Panc1 (cell line): ENCODE results near the gene MAP3K12. TPM values are rescaled to one million over a fixed set of nuclear protein-coding genes. Genes with fewer than 3 reads are reported as not detected.
A peak's percentile ranks its signal among the peaks of the same experiment; 100 is the strongest.

Experiments used
- ATAC-seq: fragments of 200-7000 bp; cut with Tn5 transposase; 2 replicates; pipeline ENCODE4 v1.9.1; 2020; ENCODE audit warnings: mild to moderate bottlenecking, moderate library complexity
- BruUV-seq: library from RNA; stranded (reverse); fragments of 400-500 nt; replicated peaks from 2 replicates; lab custom pipeline; 2021; lab: Mats Ljungman, UMichigan
- CTCF ChIA-PET: fragments of 300-600 bp; sonication (Branson Sonifier 250); formaldehyde crosslinking; loops from one replicate; lab custom pipeline; 2022; ENCODE audit warnings: antibody characterized with exemption; lab: Charles Lee
- POLR2A ChIA-PET: fragments of 300-600 bp; sonication (Branson Sonifier 250); formaldehyde crosslinking; loops from one replicate; lab custom pipeline; 2022; ENCODE audit warnings: antibody characterized with exemption; lab: Charles Lee
- DNase-seq: peaks from one replicate; pipeline ENCODE4 v3.0.0-alpha.2; 2010; ENCODE audit warnings: low read depth, low spot score
- H3K27ac ChIP-seq: 2 replicates; pipeline ENCODE4 v1.5.1; 2011; ENCODE audit warnings: mild to moderate bottlenecking, low read length, inconsistent platforms
- H3K27me3 ChIP-seq: fragments of 200-500 bp; sonication (Bioruptor generic); 2 replicates; pipeline ENCODE4 v1.6.0; 2014; ENCODE audit warnings: low read length, inconsistent platforms; ENCODE audit not compliant: control insufficient read depth, insufficient read depth
- H3K36me3 ChIP-seq: fragments of 200-500 bp; sonication (Bioruptor generic); 2 replicates; pipeline ENCODE4 v1.5.1; 2014; ENCODE audit warnings: inconsistent platforms, mild to moderate bottlenecking, low read length, moderate library complexity; ENCODE audit not compliant: control insufficient read depth, insufficient read depth
- H3K4me1 ChIP-seq: 2 replicates; pipeline ENCODE4 v1.5.1; 2011; ENCODE audit warnings: inconsistent platforms, mild to moderate bottlenecking, low read length, moderate library complexity; ENCODE audit not compliant: control insufficient read depth, insufficient read depth
- H3K4me3 ChIP-seq, 2 experiments: 2 replicates each; pipeline ENCODE4 v1.5.1; 2011 to 2012; ENCODE audit warnings: low read depth in 2 of 2, low read length in 2 of 2, mild to moderate bottlenecking in 2 of 2, inconsistent platforms in 1 of 2, moderate library complexity in 1 of 2
- H3K9me3 ChIP-seq: fragments of 200-500 bp; sonication (Bioruptor generic); 2 replicates; pipeline ENCODE4 v1.5.1; 2014; ENCODE audit warnings: low read depth, mild to moderate bottlenecking, inconsistent platforms, low read length, moderate library complexity; ENCODE audit not compliant: control insufficient read depth, insufficient read depth
- POLR2AphosphoS5 ChIP-seq: IDR thresholded peaks from 2 replicates; pipeline ENCODE4 v1.6.1; 2012; ENCODE audit warnings: mild to moderate bottlenecking, low read depth, low read length, moderate library complexity
- SIN3A ChIP-seq: IDR thresholded peaks from 2 replicates; pipeline ENCODE4 v1.6.1; 2012; ENCODE audit warnings: low read depth, mild to moderate bottlenecking, low read length, moderate library complexity, borderline replicate concordance; ENCODE audit not compliant: insufficient read depth
- TCF7L2 ChIP-seq: IDR thresholded peaks from 2 replicates; pipeline ENCODE4 v1.6.1; 2011; ENCODE audit warnings: mild to moderate bottlenecking, low read depth, low read length, inconsistent platforms
- in situ Hi-C: cut with HindIII; loops from 2 replicates; pipeline ENCODE4 v1.10.0; 2016; ENCODE audit warnings: low sequenced_read_pairs, low pct_unique_long_range_greater_than_20kb
- intact Hi-C: fragments of 100-400 bp; cut with micrococcal nuclease; formaldehyde crosslinking; loops from one replicate; pipeline ENCODE4 v1.10.0; 2022; ENCODE audit not compliant: unreplicated experiment
- total RNA-seq: library from RNA; stranded (reverse); gene quantifications from one replicate; pipeline ENCODE4 v1.2.1, GENCODE V29; 2021; ENCODE audit not compliant: unreplicated experiment
- TF ChIP-seq, protein P1 (sequence below): fragments of 450-650 bp; IDR thresholded peaks from 2 replicates; pipeline ENCODE4 v1.5.1; 2017; ENCODE audit warnings: mild to moderate bottlenecking
- TF ChIP-seq, protein P2 (sequence below), 2 experiments: IDR thresholded peaks; 2 replicates each; pipeline ENCODE4 v1.6.1; 2011 to 2012; ENCODE audit warnings: low read depth in 2 of 2, control low read depth in 1 of 2, low read length in 1 of 2, mild to moderate bottlenecking in 1 of 2, moderate library complexity in 1 of 2; ENCODE audit not compliant: insufficient read depth in 1 of 2

Gene MAP3K12
- total RNA-seq, 1 experiment from 2014 or later = 32.2 TPM

DNA sequence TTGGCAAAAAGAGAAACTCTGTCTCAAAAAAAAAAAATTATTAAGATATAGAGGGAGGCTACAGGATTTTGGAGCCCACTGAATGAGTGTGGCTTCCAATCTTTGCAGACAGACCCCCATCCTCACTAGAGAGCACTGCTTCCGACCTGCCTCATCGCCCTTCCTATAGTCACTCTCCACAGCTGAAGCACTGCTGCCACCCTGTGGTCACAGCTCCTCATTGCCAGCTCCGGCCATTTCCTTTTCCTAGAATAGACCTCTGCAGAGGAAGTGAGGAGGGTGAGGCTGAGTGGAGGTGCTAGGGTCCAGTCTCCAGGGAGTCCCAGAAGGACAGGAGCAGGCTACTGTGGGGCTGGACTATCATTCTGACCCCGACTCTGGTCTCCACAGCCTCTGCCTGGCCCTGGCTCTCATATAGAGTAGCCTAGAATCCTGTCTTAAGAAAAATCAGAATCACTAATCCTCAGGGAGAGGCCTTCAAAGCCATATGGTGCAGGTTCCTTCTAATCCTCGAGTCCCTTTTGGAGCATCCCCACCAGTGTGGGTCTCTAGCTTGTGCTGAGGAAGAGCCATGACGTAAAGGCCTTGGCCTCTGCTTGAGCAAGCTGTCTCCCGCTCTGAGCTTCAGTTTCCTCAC is 9.4 kb upstream of the MAP3K12 start:
- CTCF ChIA-PET = interaction anchor here (0.6 to 1.6 kb wide), 10 partner anchors 17 to 707 kb away, joined by 3 to 8 read pairs (median 4); no protein-coding TSS in a partner anchor
- no peaks in the 10 kb centered on the region for H3K9me3 ChIP-seq
- in situ Hi-C loops (no loop called here), intact Hi-C loops (loop anchor here (5.0 kb wide), 1 partner anchor 186 kb away; the partner anchor contains the start of gene AAAS)
- H3K4me1 ChIP-seq = peaks cover 7% of the 10 kb centered on the region
- no peaks in the 10 kb centered on the region for H3K27me3 ChIP-seq
- POLR2A ChIA-PET = no interaction called here
- BruUV-seq = no TSS peak
- H3K36me3 ChIP-seq = peaks cover 4% of the 10 kb centered on the region
- peak; percentile 75 for DNase-seq
- H3K27ac ChIP-seq = no peak overlapping the region
- peak; percentile 92 for ATAC-seq
- TF ChIP-seq POLR2AphosphoS5 = peak; percentile 67
- TF ChIP-seq, protein P1, sequence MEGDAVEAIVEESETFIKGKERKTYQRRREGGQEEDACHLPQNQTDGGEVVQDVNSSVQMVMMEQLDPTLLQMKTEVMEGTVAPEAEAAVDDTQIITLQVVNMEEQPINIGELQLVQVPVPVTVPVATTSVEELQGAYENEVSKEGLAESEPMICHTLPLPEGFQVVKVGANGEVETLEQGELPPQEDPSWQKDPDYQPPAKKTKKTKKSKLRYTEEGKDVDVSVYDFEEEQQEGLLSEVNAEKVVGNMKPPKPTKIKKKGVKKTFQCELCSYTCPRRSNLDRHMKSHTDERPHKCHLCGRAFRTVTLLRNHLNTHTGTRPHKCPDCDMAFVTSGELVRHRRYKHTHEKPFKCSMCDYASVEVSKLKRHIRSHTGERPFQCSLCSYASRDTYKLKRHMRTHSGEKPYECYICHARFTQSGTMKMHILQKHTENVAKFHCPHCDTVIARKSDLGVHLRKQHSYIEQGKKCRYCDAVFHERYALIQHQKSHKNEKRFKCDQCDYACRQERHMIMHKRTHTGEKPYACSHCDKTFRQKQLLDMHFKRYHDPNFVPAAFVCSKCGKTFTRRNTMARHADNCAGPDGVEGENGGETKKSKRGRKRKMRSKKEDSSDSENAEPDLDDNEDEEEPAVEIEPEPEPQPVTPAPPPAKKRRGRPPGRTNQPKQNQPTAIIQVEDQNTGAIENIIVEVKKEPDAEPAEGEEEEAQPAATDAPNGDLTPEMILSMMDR = peak; percentile 96
- TF ChIP-seq SIN3A = no peak
- no peak overlapping the region for H3K4me3 ChIP-seq

DNA sequence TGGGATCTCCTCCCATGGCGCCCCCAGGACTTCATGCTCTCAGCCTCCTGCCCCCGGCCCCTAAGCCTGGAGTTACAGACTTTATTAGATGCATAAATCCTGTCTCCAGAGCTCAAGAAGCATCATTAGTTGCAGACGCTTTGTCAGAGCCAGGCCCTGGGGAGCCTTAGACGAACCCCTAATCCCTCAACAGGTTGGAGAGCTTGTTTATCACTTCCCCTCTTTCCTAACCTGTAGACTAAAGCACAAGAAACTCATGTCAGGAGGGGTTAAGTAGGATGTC is 8.3 kb upstream of the MAP3K12 start:
- TF ChIP-seq POLR2AphosphoS5 (no peak; the same call in 1 of the 2 replicates), SIN3A (no peak), TCF7L2 (no peak)
- TF ChIP-seq, protein P1 = no peak
- TF ChIP-seq, protein P2, sequence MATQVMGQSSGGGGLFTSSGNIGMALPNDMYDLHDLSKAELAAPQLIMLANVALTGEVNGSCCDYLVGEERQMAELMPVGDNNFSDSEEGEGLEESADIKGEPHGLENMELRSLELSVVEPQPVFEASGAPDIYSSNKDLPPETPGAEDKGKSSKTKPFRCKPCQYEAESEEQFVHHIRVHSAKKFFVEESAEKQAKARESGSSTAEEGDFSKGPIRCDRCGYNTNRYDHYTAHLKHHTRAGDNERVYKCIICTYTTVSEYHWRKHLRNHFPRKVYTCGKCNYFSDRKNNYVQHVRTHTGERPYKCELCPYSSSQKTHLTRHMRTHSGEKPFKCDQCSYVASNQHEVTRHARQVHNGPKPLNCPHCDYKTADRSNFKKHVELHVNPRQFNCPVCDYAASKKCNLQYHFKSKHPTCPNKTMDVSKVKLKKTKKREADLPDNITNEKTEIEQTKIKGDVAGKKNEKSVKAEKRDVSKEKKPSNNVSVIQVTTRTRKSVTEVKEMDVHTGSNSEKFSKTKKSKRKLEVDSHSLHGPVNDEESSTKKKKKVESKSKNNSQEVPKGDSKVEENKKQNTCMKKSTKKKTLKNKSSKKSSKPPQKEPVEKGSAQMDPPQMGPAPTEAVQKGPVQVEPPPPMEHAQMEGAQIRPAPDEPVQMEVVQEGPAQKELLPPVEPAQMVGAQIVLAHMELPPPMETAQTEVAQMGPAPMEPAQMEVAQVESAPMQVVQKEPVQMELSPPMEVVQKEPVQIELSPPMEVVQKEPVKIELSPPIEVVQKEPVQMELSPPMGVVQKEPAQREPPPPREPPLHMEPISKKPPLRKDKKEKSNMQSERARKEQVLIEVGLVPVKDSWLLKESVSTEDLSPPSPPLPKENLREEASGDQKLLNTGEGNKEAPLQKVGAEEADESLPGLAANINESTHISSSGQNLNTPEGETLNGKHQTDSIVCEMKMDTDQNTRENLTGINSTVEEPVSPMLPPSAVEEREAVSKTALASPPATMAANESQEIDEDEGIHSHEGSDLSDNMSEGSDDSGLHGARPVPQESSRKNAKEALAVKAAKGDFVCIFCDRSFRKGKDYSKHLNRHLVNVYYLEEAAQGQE (IDR thresholded peaks at IDR 0.05; ENCODE audit: insufficient read depth in 1 of 2, low read depth in 2 of 2, low read length in 1 of 2) = no peak
- no peak overlapping the region for H3K4me3 ChIP-seq
- no peaks in the 10 kb centered on the region for H3K27me3 ChIP-seq
- H3K36me3 ChIP-seq = no peaks in the 10 kb centered on the region; the same call in none of the 2 replicates
- DNase-seq (no peak), ATAC-seq (no peak)
- intact Hi-C loops = loop anchor here (5.0 kb wide), 1 partner anchor 185 kb away; the partner anchor contains the start of gene AAAS
- in situ Hi-C loops = no loop called here
- no peaks in the 10 kb centered on the region for H3K9me3 ChIP-seq
- no peak overlapping the region for H3K27ac ChIP-seq
- POLR2A ChIA-PET = no interaction called here
- peaks cover 11% of the 10 kb centered on the region for H3K4me1 ChIP-seq
- CTCF ChIA-PET = no interaction called here
- no TSS peak for BruUV-seq
